Activated T-cell treated with anti-CD3 and anti-CD28 coated beads, Interleukin-2, amount 50 U/mL, for 48 hours (primary cell): ENCODE measurements around the gene CDKL2.

ENCODE experiments used
- DNase-seq, 2 experiments: peaks; one replicate each; pipeline ENCODE4 v3.0.0-alpha.2; 2020

Gene CDKL2

DNA sequence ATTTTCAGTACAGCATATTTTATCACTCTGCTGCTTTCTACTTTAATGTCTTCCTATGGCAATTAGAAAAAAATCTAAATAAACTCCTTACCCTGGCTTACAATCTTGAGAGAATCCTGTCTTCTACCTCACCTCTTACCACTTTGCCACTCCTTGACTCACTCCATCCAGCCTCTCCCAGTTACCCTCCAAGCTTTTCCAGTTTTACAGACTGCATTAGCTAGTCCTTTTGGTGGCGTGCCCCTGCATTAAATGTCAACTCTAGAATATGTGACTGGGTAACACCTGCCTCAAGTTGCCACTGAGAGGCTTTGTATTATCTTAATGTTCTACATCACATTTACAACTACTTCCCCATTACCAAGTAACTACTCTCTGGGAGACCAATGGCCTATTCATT, 7.5 kb upstream of the CDKL2 start:
- DNase-seq: no peak

DNA sequence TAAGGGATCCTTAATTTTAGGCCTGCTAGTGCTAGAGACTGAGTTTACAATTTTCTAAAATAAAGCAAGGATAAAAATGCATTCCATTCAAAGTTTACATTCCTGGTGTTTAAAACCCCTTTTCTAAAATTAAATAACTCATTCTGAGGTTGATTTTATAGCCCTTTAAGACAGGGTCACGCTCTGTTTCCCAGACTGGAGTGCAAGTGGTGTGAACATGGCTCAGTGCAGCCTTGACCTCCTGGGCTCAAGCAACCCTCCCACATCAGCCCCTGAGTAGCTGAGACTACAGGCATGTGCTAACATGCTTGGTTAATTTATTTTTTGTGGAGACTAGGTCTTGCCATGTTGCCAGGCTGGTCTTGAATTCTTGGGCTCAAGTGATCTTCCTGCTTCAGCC, 6.8 kb upstream of the CDKL2 start:
- no peak for DNase-seq

GRCh38 chr4:75634951-75635350, 4.6 kb upstream of the CDKL2 start:
- no peak for DNase-seq

DNA sequence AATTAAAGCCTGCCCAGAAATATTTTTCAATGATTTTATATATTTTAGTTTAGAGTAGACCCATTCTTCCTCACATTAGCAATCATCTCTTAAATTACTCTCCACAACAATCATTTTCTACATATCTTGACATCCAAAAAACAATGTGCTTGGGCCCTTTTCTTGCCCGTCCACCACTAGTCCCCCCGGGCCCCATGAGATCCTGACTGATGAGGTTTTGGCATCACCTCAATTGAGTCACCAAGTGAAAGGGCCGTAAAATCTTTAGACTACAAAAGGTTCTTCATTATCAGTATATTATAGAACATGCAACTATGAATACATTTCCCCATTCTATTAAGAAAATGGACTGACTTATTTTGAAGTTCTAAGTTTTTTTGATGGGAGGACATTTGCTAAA, 4.0 kb upstream of the CDKL2 start:
- DNase-seq: no peak

- no peak for DNase-seq
These were observed 3.5 kb upstream of the CDKL2 start for GRCh38 chr4:75633846-75634245.

GRCh38 chr4:75630937-75631329, 605 bp upstream of the CDKL2 start:
- no peak for DNase-seq

DNA sequence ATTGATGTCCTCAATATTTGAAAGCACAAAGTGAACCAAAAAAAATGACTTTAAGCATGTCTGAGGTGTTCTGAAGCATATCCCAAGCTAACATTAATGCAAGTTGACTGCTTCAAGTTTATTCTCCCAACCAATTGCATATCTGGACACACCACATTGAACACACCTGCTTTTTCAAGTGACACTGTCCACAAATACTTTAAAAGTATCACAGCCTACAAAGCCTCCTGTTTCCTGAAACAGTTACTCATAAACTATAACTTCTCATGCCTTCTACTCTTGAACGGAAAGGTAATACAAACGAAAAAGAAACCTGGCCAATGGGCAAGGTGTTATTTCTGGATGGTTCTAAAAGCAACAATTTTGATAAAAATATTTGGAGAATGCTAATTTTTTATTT, 1.1 kb downstream of the CDKL2 start:
- no peak for DNase-seq

DNA sequence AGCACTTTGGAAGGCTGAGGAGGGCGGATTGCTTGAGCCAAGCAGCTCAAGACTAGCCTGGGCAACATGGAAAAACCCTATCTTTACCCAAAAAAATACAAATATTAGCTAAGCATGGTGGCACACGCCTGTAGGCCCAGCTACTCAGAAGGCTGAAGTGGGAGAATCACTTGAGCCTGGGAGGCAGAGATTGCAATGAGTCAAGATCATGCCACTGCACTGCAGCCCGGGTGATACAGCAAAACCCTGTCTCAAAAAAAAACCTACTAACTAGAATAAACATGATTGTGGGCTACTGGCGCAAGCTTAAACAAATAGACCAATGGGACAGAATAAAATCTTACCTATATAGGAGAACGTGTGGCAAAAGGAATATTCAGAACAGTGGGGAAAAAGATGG, 7.3 kb downstream of the CDKL2 start:
- DNase-seq: no peak

GRCh38 chr4:75621715-75622114, 8.6 kb downstream of the CDKL2 start:
- DNase-seq: no peak

DNA sequence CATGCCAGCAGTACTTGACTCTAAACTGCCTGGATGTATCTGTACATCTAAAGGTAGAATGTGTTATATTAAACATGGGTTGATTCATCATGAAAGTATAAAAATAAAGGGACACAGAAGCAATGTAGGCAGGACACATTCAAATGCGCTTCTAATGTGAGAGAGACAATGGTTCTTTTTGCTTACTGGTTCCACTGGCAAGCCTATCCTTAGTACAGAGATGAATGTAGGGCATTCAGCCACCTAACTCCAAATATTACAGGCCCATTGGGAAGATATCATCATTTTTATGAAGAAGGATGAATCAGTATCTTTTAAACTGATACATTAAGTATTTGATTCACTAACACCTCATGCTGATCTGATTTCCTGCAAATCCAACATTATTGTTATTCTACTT, 18.0 kb downstream of the CDKL2 start:
- no peak for DNase-seq

DNA sequence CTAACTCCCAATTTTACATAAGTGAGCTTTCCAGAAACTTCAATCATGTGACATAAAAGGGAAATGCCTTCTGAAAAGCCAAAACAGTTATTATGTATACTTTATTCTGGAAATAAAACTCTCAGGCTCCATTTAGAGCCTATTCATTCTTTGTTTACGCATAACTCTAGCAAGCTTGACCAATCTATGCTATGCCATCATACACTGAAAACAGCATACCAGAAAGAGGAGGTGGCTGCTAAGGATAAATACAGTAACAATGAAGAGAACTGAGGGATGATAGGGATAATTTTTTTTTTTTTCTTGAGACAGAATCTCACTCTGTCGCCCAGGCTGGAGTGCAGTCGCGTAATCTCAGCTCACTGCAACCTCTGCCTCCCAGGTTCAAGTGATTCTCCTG, 24.4 kb downstream of the CDKL2 start:
- no peak for DNase-seq

GRCh38 chr4:75599647-75600046, 30.7 kb downstream of the CDKL2 start:
- DNase-seq: no peak

DNA sequence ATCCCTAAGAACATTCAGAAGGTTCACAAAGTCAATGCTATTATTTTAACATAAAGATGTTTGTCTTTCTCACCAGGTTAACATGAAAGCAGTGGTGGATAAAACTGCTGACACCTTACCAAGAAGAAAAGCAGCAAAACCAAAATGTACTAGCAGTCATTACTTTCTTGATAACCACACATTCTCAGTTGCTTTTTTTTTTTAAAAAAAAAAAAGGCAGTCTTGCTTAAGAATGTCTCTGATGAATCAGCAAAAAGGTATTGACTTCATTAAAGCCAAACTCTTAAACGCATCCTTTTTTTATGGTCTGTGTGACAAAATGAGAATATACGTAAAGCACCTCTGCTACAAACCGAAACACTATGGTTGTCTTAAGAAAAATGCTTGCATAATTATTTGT, 31.9 kb downstream of the CDKL2 start:
- no peak for DNase-seq

- no peak for DNase-seq
These were observed 34.3 kb downstream of the CDKL2 start for GRCh38 chr4:75596061-75596460.

DNA sequence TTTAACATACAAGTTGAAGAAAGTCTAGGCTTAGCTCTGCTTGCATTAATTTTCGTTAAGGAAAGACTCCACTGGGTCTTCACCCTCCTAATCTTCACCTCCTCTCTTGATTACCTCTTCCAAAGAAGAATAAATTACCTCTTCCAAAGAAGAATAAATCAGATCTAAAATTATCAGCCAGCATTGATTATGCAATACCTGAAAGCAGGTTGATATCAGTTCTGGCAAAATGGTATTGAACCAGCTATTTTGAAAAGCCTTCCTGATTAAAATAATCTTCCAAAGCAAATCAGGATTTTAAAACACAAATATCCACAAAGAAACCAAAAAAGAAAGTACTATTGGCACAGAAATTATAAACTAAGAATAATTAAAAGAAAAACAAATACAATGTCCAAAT, 36.9 kb downstream of the CDKL2 start:
- DNase-seq: no peak

DNA sequence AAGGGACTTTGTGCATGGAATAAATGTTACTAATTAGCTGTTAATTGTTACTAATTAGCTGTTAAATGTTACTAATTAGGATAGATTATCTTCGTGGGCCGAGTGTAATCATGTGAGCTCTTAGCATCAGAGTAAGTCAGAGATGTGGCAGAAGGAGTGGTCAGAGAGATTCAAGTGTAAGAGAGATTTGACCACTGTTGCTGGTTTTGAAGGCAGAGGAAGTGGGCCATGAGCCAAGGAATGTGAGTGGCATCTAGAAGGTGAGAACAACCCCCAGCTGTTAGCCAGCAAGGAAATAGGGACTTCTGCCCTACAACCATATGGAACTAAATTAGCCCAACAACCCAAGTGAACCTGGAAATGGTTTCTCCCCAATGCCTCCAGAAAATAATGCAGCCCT, 46.3 kb downstream of the CDKL2 start:
- DNase-seq: no peak

DNA sequence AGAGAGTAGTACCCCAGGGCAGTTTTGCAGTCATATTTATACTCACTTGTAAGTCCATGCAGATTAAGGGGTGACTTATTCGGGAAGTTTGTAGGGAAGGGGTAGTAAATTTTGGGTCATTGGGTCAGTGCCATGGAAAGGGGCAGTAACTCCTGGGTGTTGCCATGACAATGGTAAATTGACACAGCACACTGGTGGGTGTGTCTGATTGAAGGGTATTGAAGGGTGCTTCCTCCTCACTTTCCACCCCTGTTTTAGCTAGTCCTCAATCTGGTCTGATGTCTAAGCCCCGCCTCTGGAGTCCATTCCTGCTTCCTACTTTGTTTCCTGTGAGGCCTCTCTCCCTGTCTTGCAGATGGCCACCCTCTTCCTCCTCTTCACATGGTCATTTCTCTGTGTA, 62.6 kb downstream of the CDKL2 start:
- DNase-seq: no peak

DNA sequence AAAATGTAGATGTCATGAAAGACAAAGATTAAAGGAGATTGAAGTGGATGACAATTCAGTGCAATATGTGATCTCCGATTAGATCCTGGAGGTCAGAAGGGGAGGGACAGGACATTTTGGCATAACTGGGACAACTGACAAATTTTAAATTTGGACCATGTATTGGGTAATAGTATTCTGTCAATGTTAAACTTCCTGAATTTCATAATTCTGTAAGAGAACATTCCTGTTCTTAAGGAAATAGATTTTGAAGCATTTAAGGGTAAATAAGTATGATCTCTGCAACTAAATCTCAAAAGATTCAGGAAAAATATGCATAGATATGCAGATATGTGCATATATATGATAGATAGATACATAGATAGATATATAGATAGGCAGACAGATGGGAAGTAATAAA, 63.4 kb downstream of the CDKL2 start:
- no peak for DNase-seq

DNA sequence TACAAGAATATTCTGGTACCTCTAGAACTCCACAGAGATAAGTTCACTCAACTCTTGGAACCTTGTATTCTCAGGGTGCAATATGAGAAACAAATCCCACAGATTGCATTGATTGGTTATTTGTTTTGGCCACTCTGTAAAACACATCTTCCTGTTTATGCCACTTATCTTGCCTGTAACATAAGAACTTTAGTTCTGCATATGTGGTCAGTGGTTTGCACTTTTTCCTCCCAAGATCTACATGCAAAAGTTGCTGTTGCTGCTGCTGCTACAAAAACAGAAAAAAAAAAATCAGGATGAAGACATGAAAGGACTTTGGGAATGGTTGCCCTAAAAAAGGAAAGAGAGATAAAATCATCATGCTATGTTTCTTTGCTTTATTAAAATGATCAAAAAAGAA, 64.8 kb downstream of the CDKL2 start:
- no peak for DNase-seq

GRCh38 chr4:75564023-75564422, 66.3 kb downstream of the CDKL2 start:
- DNase-seq: no peak

- DNase-seq: no peak
These were observed 68.5 kb downstream of the CDKL2 start for GRCh38 chr4:75561789-75562188.

- DNase-seq: no peak
These were observed 72.6 kb downstream of the CDKL2 start for GRCh38 chr4:75557696-75558095.

- peak; percentile 32 to 44 for DNase-seq
These were observed 74.8 kb downstream of the CDKL2 start, which contains the start of gene ODAPH for GRCh38 chr4:75555294-75556164. Gene ODAPH (plus strand): TSS chr4:75556066. CDS start chr4:75556083, 17 bp downstream.

DNA sequence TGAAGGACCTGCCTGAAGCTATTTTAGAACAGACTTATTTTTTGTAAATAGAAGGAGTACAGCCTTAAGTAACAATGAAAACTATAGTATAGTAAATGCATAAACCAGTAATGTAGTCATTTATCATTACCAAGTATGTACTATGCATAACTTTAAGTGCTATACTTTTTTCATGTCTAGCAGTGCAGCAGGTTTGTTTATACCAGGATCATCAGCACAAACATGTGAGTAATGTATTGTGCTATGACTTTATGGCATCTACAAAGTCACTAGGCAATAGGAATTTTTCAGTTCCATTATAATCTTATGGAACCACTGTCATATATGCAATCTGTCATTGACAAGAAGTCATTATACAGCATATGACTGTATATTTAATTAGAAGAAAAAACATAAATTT, 77.9 kb downstream of the CDKL2 start:
- no peak for DNase-seq

- DNase-seq: no peak
These were observed 81.3 kb downstream of the CDKL2 start for GRCh38 chr4:75549019-75549418.
